OCI-LY7 (cell line): Measurements from ENCODE around the gene PCDHGB5. TPM values are rescaled to one million over a fixed set of nuclear protein-coding genes. Genes with fewer than 3 reads are reported as not detected.
"Not testable (repeated sequence)": the region's sequence is repeated elsewhere in the genome, so short reads cannot be mapped to it uniquely, and the experiment has no call there.

Experiments used
- BruUV-seq: library from RNA; stranded (reverse); fragments of 400-500 nt; replicated peaks from 2 replicates; lab custom pipeline; 2021; lab: Mats Ljungman, UMichigan
- CTCF ChIA-PET: fragments of 300-600 bp; sonication (Branson Sonifier 250); formaldehyde crosslinking; loops from one replicate; lab custom pipeline; 2022; ENCODE audit warnings: antibody characterized with exemption; ENCODE audit not compliant: unreplicated experiment; lab: Charles Lee
- POLR2A ChIA-PET: fragments of 300-600 bp; sonication (Branson Sonifier 250); formaldehyde crosslinking; loops from one replicate; lab custom pipeline; 2022; ENCODE audit warnings: antibody characterized with exemption; lab: Charles Lee
- DNase-seq: peaks from one replicate; pipeline ENCODE4 v3.0.0-alpha.2; 2015; ENCODE audit warnings: low spot score
- H2AFZ ChIP-seq: fragments of 200-600 bp; sonication (generic), shearing (Covaris generic); 2 replicates; pipeline ENCODE4 v1.6.1; 2014; ENCODE audit warnings: mild to moderate bottlenecking, antibody characterized with exemption, low read length, moderate library complexity
- H3K27ac ChIP-seq: fragments of 200-600 bp; sonication (generic); 2 replicates; pipeline ENCODE4 v1.5.1; 2014; ENCODE audit warnings: mixed run types, low read depth, mild to moderate bottlenecking, moderate library complexity, low read length, inconsistent platforms; ENCODE audit not compliant: poor library complexity, severe bottlenecking
- H3K36me3 ChIP-seq: fragments of 200-600 bp; sonication (generic); 2 replicates; pipeline ENCODE4 v1.6.1; 2014; ENCODE audit warnings: mild to moderate bottlenecking, antibody characterized with exemption, low read length, moderate library complexity, mixed read lengths; ENCODE audit not compliant: insufficient read depth
- H3K4me1 ChIP-seq: fragments of 200-600 bp; sonication (generic); 2 replicates; pipeline ENCODE4 v1.5.1; 2014; ENCODE audit warnings: mild to moderate bottlenecking, low read length; ENCODE audit not compliant: insufficient read depth, poor library complexity, severe bottlenecking
- H3K4me2 ChIP-seq: fragments of 200-600 bp; sonication (generic); 2 replicates; pipeline ENCODE4 v1.6.1; 2014; ENCODE audit warnings: mild to moderate bottlenecking, low read length
- H3K4me3 ChIP-seq: fragments of 200-600 bp; sonication (generic); 2 replicates; pipeline ENCODE4 v1.5.1; 2014; ENCODE audit warnings: mild to moderate bottlenecking, low read depth, low read length; ENCODE audit not compliant: poor library complexity, severe bottlenecking
- H3K79me2 ChIP-seq: fragments of 200-600 bp; sonication (generic); 2 replicates; pipeline ENCODE4 v1.6.1; 2016; ENCODE audit warnings: low read depth, mild to moderate bottlenecking, low read length, moderate library complexity, mixed read lengths; ENCODE audit not compliant: insufficient read depth
- H3K9me2 ChIP-seq: fragments of 200-600 bp; sonication (generic); 2 replicates; pipeline ENCODE4 v1.6.1; 2016; ENCODE audit warnings: mild to moderate bottlenecking, low read length, mixed read lengths; ENCODE audit not compliant: insufficient read depth
- H3K9me3 ChIP-seq: fragments of 200-600 bp; sonication (generic); 2 replicates; pipeline ENCODE4 v1.6.1; 2014; ENCODE audit warnings: mild to moderate bottlenecking, mixed run types, low read length, mixed read lengths
- H4K20me1 ChIP-seq: fragments of 200-600 bp; sonication (generic); 2 replicates; pipeline ENCODE4 v1.6.1; 2014; ENCODE audit warnings: mild to moderate bottlenecking, antibody characterized with exemption, low read length, moderate library complexity, mixed read lengths; ENCODE audit not compliant: insufficient read depth
- EZH2phosphoT487 ChIP-seq: fragments of 200-600 bp; sonication (generic); IDR thresholded peaks from 2 replicates; pipeline ENCODE4 v1.6.1; 2018; ENCODE audit warnings: low read depth, borderline replicate concordance, mild to moderate bottlenecking, mixed run types, antibody characterized with exemption, low read length, moderate library complexity, mixed read lengths
- intact Hi-C: fragments of 100-400 bp; cut with micrococcal nuclease; formaldehyde crosslinking; loops from one replicate; pipeline ENCODE4 v1.10.0; 2022; ENCODE audit not compliant: unreplicated experiment
- total RNA-seq, 2 experiments: library from RNA; depleted of rRNA in 1 of 2; stranded (reverse); fragments of >200 nt in 1 of 2; shearing (Covaris generic) in 1 of 2; gene quantifications; 2 replicates each; pipeline ENCODE4 v1.2.3, GENCODE V29; 2014 to 2022
- TF ChIP-seq, protein P1 (sequence below): fragments of 200-600 bp; sonication (generic); conservative IDR thresholded peaks from 2 replicates; pipeline ENCODE4 v1.5.1; 2014; ENCODE audit warnings: mild to moderate bottlenecking, antibody characterized with exemption, low read length, moderate library complexity, mixed read lengths

Gene PCDHGB5
- total RNA-seq, 2 experiments from 2014 or later: 5.1 to 8.6 TPM

DNA sequence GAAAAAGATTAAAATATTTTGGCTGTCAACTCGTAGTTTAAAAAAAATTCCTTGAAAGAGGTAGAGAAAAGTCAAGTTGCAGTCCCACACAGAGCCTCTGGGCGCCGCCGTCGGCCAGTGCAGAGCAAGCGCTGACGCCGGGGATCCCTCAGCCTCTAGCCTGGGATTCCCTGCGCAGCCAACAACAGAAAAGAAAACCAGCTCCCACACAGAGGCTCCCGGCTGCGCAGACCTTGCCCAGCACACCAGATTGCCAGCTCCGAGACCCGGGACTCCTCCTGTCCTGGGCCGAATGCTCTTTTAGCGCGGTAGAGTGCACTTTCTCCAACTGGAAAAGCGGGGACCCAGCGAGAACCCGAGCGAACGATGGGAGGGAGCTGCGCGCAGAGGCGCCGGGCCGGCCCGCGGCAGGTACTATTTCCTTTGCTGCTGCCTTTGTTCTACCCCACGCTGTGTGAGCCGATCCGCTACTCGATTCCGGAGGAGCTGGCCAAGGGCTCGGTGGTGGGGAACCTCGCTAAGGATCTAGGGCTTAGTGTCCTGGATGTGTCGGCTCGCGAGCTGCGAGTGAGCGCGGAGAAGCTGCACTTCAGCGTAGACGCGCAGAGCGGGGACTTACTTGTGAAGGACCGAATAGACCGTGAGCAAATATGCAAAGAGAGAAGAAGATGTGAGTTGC is 19.9 kb downstream of the PCDHGB5 start, which contains the start of gene PCDHGB7:
PCDHGB7 (plus strand) TSS at position 184 of the 679 bp plus-strand sequence; CDS start at position 367, 183 bp downstream.
- H3K79me2 ChIP-seq, H3K9me2 ChIP-seq, H3K4me1 ChIP-seq, H3K27ac ChIP-seq, H3K9me3 ChIP-seq, H3K36me3 ChIP-seq, H4K20me1 ChIP-seq, BruUV-seq: not testable (repeated sequence)
- TF ChIP-seq, protein P1, sequence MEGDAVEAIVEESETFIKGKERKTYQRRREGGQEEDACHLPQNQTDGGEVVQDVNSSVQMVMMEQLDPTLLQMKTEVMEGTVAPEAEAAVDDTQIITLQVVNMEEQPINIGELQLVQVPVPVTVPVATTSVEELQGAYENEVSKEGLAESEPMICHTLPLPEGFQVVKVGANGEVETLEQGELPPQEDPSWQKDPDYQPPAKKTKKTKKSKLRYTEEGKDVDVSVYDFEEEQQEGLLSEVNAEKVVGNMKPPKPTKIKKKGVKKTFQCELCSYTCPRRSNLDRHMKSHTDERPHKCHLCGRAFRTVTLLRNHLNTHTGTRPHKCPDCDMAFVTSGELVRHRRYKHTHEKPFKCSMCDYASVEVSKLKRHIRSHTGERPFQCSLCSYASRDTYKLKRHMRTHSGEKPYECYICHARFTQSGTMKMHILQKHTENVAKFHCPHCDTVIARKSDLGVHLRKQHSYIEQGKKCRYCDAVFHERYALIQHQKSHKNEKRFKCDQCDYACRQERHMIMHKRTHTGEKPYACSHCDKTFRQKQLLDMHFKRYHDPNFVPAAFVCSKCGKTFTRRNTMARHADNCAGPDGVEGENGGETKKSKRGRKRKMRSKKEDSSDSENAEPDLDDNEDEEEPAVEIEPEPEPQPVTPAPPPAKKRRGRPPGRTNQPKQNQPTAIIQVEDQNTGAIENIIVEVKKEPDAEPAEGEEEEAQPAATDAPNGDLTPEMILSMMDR: peak; percentile 86
- H2AFZ ChIP-seq: peak within 1 kb of the TSS; percentile 65
- intact Hi-C loops: loop anchor here (1.0 kb wide), 3 partner anchors 108 to 147 kb away; no protein-coding TSS in a partner anchor
- ChIA-PET CTCF (interaction anchor here (0.6 to 1.4 kb wide), 6 partner anchors 12 to 146 kb away, joined by 3 to 5 read pairs (median 3); partner anchors contain the start of genes PCDHGA12 and PCDHGB2), POLR2A (interaction anchor here (0.7 to 1.0 kb wide), 2 partner anchors 102 to 146 kb away, joined by 3 to 5 read pairs; no protein-coding TSS in a partner anchor)
- H3K4me3 ChIP-seq: peak within 1 kb of the TSS; percentile 67
- H3K4me2 ChIP-seq: peak within 1 kb of the TSS; percentile 84
- peak; percentile 82 for DNase-seq

DNA sequence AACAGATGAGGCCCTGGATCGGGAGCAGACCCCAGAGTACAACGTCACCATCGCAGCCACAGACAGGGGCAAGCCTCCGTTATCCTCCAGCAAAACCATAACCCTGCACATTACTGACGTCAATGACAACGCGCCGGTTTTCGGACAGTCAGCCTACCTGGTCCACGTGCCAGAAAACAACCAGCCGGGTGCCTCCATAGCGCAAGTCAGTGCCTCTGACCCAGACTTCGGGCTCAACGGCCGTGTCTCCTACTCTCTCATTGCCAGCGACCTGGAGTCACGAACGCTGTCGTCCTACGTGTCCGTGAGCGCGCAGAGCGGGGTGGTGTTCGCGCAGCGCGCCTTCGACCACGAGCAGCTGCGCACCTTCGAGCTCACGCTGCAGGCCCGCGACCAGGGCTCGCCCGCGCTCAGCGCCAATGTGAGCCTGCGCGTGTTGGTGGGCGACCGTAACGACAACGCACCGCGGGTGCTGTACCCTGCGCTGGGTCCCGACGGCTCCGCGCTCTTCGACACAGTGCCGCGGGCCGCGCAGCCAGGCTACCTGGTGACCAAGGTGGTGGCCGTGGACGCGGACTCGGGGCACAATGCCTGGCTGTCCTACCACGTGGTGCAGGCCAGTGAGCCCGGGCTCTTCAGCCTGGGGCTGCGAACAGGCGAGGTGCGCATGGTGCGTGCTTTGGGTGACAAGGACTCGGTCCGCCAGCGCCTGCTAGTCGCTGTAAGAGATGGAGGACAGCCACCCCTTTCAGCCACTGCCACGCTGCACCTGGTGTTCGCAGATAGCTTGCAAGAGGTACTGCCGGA is 21.5 kb downstream of the PCDHGB5 start:
- no TSS peak for BruUV-seq
- CTCF ChIA-PET: interaction anchor here (1.0 to 1.8 kb wide), 2 partner anchors 11 to 145 kb away, joined by 3 to 5 read pairs; partner anchors contain the start of gene PCDHGA12

More for the DNA sequence above, 21.5 kb downstream of the PCDHGB5 start:
- no peak overlapping the region for H2AFZ ChIP-seq
- TF ChIP-seq, protein P1: no peak
- TF ChIP-seq EZH2phosphoT487: no peak
- no peak overlapping the region for H3K4me2 ChIP-seq
- POLR2A ChIA-PET: no interaction called here
- H3K27ac ChIP-seq: no peak overlapping the region
- no peak overlapping the region for H3K4me3 ChIP-seq
- no peaks in the 10 kb centered on the region for H3K36me3 ChIP-seq
- H4K20me1 ChIP-seq: no peaks in the 10 kb centered on the region
- peaks cover 7% of the 10 kb centered on the region for H3K4me1 ChIP-seq
- intact Hi-C loops: no loop called here
- H3K9me3 ChIP-seq: no peaks in the 10 kb centered on the region
- DNase-seq: no peak
- no peaks in the 10 kb centered on the region for H3K79me2 ChIP-seq
- no peaks in the 10 kb centered on the region for H3K9me2 ChIP-seq
